MCF 10A (cell line): ENCODE measurements around the gene RALBP1. TPM values are rescaled to one million over a fixed set of nuclear protein-coding genes. Genes with fewer than 3 reads are reported as not detected.

Source experiments
- BruUV-seq: library from RNA; stranded (reverse); fragments of 400-500 nt; replicated peaks from 2 replicates; lab custom pipeline; 2021; lab: Mats Ljungman, UMichigan
- CTCF ChIA-PET: fragments of 300-600 bp; sonication (Branson Sonifier 250); formaldehyde crosslinking; extraction: SDS; loops from one replicate; lab custom pipeline; 2021; ENCODE audit warnings: antibody characterized with exemption, inconsistent platforms; lab: Yijun Ruan, JAX
- POLR2A ChIA-PET: fragments of 300-600, 350-650 bp; sonication (Branson Sonifier 250); formaldehyde crosslinking; extraction: SDS; loops from one replicate; lab custom pipeline; 2020; ENCODE audit warnings: antibody characterized with exemption, inconsistent platforms; lab: Yijun Ruan, JAX
- DNase-seq: peaks from one replicate; pipeline ENCODE4 v3.0.0-alpha.2; 2018; ENCODE audit not compliant: unreplicated experiment
- H3K27ac Mint-ChIP-seq: one replicate; pipeline ENCODE4 v1.8.0; 2022; ENCODE audit warnings: mild to moderate bottlenecking, low read depth, mixed read lengths; ENCODE audit not compliant: unreplicated experiment
- H3K27me3 Mint-ChIP-seq: one replicate; pipeline ENCODE4 v1.8.0; 2022; ENCODE audit warnings: mixed read lengths; ENCODE audit not compliant: insufficient read depth, unreplicated experiment
- H3K36me3 Mint-ChIP-seq: one replicate; pipeline ENCODE4 v1.8.0; 2022; ENCODE audit warnings: mild to moderate bottlenecking, moderate library complexity, mixed read lengths; ENCODE audit not compliant: insufficient read depth, unreplicated experiment
- H3K4me1 Mint-ChIP-seq: one replicate; pipeline ENCODE4 v1.8.0; 2022; ENCODE audit warnings: mixed read lengths; ENCODE audit not compliant: insufficient read depth, unreplicated experiment
- H3K4me3 Mint-ChIP-seq: one replicate; pipeline ENCODE4 v1.8.0; 2022; ENCODE audit warnings: mild to moderate bottlenecking, moderate library complexity, mixed read lengths; ENCODE audit not compliant: unreplicated experiment
- H3K9me3 Mint-ChIP-seq: one replicate; pipeline ENCODE4 v1.8.0; 2022; ENCODE audit warnings: mixed read lengths; ENCODE audit not compliant: unreplicated experiment
- intact Hi-C: fragments of 100-400 bp; cut with micrococcal nuclease; formaldehyde crosslinking; loops from 2 replicates; pipeline ENCODE4 v1.14.1; 2022
- total RNA-seq: library from RNA; stranded (reverse); gene quantifications from 2 replicates; pipeline ENCODE4 v1.2.3, GENCODE V29; 2022
- TF ChIP-seq, protein P1 (sequence below): fragments of 200-600 bp; IDR thresholded peaks from one replicate; pipeline ENCODE4 v1.8.0; 2022; ENCODE audit warnings: antibody characterized with exemption, mild to moderate bottlenecking; ENCODE audit not compliant: unreplicated experiment

RALBP1 gene
- total RNA-seq, 1 experiment from 2014 or later: 47.0 TPM

DNA sequence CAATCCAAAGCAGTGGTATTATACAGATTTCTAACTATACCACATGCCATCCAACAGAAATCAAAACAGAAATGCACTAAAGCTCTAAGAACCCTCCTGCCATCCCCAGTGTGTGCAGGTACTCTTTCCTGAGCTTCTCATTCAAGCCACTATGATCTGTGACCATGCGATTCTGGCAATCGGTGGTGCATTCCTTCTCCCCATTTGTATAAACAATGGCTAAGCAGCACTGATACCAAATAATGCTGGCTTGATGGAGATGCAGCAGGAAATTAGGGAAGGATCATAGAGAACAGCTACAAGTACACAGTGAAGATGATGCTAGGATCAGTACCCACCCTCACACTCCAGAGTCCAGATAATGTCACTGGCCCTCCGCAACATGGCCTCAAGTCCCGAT, 87.3 kb downstream of the RALBP1 start:
- no peak overlapping the region for H3K4me3 Mint-ChIP-seq
- peak overlapping the region; percentile 31 for H3K27ac Mint-ChIP-seq
- ChIA-PET CTCF (interaction anchor here (1.0 to 1.6 kb wide), 4 partner anchors 12 to 160 kb away, joined by 3 to 8 read pairs (median 4); no protein-coding TSS in a partner anchor), POLR2A (interaction anchor here (0.6 to 1.3 kb wide), 3 partner anchors 8 to 281 kb away, joined by 3 read pairs; no protein-coding TSS in a partner anchor)
- TF ChIP-seq, protein P1, sequence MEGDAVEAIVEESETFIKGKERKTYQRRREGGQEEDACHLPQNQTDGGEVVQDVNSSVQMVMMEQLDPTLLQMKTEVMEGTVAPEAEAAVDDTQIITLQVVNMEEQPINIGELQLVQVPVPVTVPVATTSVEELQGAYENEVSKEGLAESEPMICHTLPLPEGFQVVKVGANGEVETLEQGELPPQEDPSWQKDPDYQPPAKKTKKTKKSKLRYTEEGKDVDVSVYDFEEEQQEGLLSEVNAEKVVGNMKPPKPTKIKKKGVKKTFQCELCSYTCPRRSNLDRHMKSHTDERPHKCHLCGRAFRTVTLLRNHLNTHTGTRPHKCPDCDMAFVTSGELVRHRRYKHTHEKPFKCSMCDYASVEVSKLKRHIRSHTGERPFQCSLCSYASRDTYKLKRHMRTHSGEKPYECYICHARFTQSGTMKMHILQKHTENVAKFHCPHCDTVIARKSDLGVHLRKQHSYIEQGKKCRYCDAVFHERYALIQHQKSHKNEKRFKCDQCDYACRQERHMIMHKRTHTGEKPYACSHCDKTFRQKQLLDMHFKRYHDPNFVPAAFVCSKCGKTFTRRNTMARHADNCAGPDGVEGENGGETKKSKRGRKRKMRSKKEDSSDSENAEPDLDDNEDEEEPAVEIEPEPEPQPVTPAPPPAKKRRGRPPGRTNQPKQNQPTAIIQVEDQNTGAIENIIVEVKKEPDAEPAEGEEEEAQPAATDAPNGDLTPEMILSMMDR: no peak
- no peak for DNase-seq
- BruUV-seq: no TSS peak
- intact Hi-C loops: no loop called here
- H3K36me3 Mint-ChIP-seq: peaks cover 93% of the 10 kb centered on the region
- no peaks in the 10 kb centered on the region for H3K9me3 Mint-ChIP-seq
- H3K4me1 Mint-ChIP-seq: peaks cover 5% of the 10 kb centered on the region
- H3K27me3 Mint-ChIP-seq: no peaks in the 10 kb centered on the region

DNA sequence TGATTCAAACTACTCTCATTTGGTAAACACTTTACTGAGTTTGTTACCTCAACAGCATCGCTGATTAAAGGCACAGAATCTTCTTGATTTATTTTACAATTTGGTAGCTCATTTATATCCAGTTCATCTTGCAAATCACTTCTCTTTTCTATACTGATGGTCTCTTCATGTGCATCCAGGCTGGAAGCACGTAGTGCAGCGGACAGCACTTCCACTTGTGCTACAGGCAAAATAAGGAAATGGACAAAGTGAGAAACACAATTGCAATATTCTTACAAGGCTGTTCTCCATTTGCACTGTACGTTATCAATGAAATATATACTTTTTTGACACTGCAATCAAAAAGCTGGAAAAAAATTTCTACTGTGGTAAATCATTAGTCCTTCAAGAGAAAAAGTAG, 88.0 kb downstream of the RALBP1 start:
- Mint-ChIP-seq H3K27ac (no peak overlapping the region), H3K9me3 (no peaks in the 10 kb centered on the region), H3K4me1 (peaks cover 5% of the 10 kb centered on the region), H3K4me3 (no peak overlapping the region), H3K27me3 (no peaks in the 10 kb centered on the region), H3K36me3 (peaks cover 95% of the 10 kb centered on the region)
- no peak for DNase-seq
- BruUV-seq: no TSS peak
- intact Hi-C loops: no loop called here
- ChIA-PET CTCF (interaction anchor here (0.7 to 1.6 kb wide), 4 partner anchors 9 to 121 kb away, joined by 3 to 8 read pairs (median 4); no protein-coding TSS in a partner anchor), POLR2A (interaction anchor here (0.7 to 1.3 kb wide), 3 partner anchors 11 to 693 kb away, joined by 3 to 6 read pairs (median 3); no protein-coding TSS in a partner anchor)
- TF ChIP-seq, protein P1: no peak

DNA sequence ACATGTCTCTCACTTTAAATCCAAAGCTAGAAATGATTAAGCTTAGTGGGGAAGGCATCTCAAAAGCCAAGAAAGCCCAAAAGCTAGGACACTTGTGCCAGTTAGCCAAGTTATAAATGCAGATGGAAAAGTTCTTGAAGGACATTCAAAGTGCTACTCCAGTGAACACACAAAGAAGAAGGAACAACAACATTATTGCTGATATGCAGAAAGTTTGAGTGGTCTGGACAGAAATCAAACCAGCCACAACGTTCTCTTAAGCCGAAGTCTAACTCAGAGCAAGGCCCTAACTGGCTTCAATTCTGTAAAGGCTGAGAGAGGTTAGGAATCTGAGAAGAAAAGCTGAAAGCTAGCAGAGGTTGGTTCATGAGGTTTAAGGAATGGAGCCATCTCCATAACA, 90.1 kb downstream of the RALBP1 start:
- Mint-ChIP-seq H3K4me3 (no peak overlapping the region), H3K27me3 (no peaks in the 10 kb centered on the region), H3K9me3 (no peaks in the 10 kb centered on the region), H3K36me3 (peaks cover 97% of the 10 kb centered on the region), H3K27ac (no peak overlapping the region), H3K4me1 (peaks cover 5% of the 10 kb centered on the region)
- intact Hi-C loops: no loop called here
- ChIA-PET POLR2A (interaction anchor here (0.6 to 3.0 kb wide), 5 partner anchors 9 to 112 kb away, joined by 3 to 12 read pairs (median 3); no protein-coding TSS in a partner anchor), CTCF (interaction anchor here (0.7 to 3.0 kb wide), 4 partner anchors 10 to 155 kb away, joined by 3 to 17 read pairs (median 4); no protein-coding TSS in a partner anchor)
- BruUV-seq: no TSS peak
- no peak for DNase-seq
- TF ChIP-seq, protein P1: no peak

DNA sequence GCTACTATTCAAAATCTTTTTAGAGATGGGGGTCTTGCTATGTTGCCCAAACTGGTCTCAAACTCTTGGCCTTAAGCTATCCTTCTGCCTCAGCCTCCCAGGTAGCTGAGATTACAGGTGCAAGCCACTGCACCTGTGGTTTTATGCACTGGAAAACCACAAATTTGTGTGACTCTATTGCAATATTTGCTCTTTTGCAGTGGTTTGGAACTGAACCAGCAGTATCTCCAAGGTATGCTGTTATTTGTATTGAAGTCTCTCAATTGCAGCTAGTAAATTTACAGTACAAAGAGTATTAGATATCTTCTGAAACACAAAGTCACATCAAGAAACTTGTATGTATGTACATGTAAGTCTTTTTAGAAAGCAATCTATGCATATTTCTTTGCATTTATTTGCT, 92.9 kb downstream of the RALBP1 start:
- H3K4me1 Mint-ChIP-seq: peaks cover 14% of the 10 kb centered on the region

More for the DNA sequence above, 92.9 kb downstream of the RALBP1 start:
- H3K36me3 Mint-ChIP-seq: peaks cover 93% of the 10 kb centered on the region
- no peak overlapping the region for H3K4me3 Mint-ChIP-seq
- intact Hi-C loops: no loop called here
- CTCF ChIA-PET: interaction anchor here (1.2 to 1.7 kb wide), 2 partner anchors 10 to 383 kb away, joined by 3 to 4 read pairs; no protein-coding TSS in a partner anchor
- no peak overlapping the region for H3K27ac Mint-ChIP-seq
- H3K27me3 Mint-ChIP-seq: no peaks in the 10 kb centered on the region
- no peak for DNase-seq
- POLR2A ChIA-PET: interaction anchor here (0.6 kb wide), 1 partner anchor 53 kb away, joined by 3 read pairs; no protein-coding TSS in a partner anchor
- no TSS peak for BruUV-seq
- TF ChIP-seq, protein P1: no peak
- H3K9me3 Mint-ChIP-seq: no peaks in the 10 kb centered on the region
